Ovary (tissue), 3 donors: ENCODE results near the gene CELF2.

Experiments used
- POLR2A ChIP-seq: fragments of 450-650 bp; IDR thresholded peaks from one replicate; pipeline ENCODE4 v1.6.1; 2017; ENCODE audit warnings: antibody characterized with exemption, mild to moderate bottlenecking, moderate library complexity
- TF ChIP-seq, protein P1 (sequence below), 3 donors: fragments of 450-650 bp in 2 of 3; fragments of 200-600 bp in 1 of 3; IDR thresholded peaks; one replicate each; pipeline versions ENCODE4 v1.5.1 to v1.8.0; 2016 to 2022; ENCODE audit warnings: antibody characterized with exemption in 3 of 3, mild to moderate bottlenecking in 1 of 3
- donor health status: DM: no; HTN: no; CAD: no.

DNA sequence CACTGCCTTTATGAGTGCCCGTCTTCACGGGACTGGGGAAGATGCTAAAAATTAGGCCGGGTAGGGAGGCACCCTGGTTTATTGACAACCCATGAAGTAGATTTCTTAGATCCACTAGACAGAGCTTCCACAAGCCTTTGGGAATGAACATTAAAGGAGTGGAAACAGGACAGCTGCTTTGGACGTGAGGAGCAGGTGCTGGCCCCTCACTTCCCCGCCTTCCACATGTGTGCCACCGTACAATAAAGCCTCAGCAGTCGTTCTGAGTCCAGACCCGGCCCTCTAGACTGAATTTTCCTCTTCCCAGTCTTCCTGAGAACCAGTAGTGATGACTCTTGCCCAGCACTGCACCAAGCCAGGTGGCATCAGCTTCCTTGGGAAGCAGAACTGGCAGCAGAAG, 282.4 kb downstream of the CELF2 start:
- TF ChIP-seq, protein P1, sequence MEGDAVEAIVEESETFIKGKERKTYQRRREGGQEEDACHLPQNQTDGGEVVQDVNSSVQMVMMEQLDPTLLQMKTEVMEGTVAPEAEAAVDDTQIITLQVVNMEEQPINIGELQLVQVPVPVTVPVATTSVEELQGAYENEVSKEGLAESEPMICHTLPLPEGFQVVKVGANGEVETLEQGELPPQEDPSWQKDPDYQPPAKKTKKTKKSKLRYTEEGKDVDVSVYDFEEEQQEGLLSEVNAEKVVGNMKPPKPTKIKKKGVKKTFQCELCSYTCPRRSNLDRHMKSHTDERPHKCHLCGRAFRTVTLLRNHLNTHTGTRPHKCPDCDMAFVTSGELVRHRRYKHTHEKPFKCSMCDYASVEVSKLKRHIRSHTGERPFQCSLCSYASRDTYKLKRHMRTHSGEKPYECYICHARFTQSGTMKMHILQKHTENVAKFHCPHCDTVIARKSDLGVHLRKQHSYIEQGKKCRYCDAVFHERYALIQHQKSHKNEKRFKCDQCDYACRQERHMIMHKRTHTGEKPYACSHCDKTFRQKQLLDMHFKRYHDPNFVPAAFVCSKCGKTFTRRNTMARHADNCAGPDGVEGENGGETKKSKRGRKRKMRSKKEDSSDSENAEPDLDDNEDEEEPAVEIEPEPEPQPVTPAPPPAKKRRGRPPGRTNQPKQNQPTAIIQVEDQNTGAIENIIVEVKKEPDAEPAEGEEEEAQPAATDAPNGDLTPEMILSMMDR (IDR thresholded peaks at IDR 0.05), result no peak
- no peak for TF ChIP-seq POLR2A
